H9 (cell line): Measurements from ENCODE around the gene RAMAC. TPM values are rescaled to one million over a fixed set of nuclear protein-coding genes. Genes with fewer than 3 reads are reported as not detected.

Source experiments
- DNase-seq: peaks from one replicate; pipeline ENCODE4 v3.0.0-alpha.2; 2017
- H2AFZ ChIP-seq: one replicate; pipeline ENCODE4 v1.6.1; 2013; ENCODE audit warnings: mild to moderate bottlenecking, low read length, control low read depth, moderate library complexity
- H2AK5ac ChIP-seq: 2 replicates; pipeline ENCODE4 v1.6.1; 2013; ENCODE audit warnings: low read length, control low read depth, mixed read lengths; ENCODE audit not compliant: insufficient read length
- H2BK120ac ChIP-seq: one replicate; pipeline ENCODE4 v1.6.1; 2013; ENCODE audit warnings: low read depth, mild to moderate bottlenecking, low read length, control low read depth, inconsistent platforms; ENCODE audit not compliant: poor library complexity, severe bottlenecking
- H2BK12ac ChIP-seq: 2 replicates; pipeline ENCODE4 v1.6.1; 2013; ENCODE audit warnings: low read length, control low read depth, mixed read lengths, low read depth; ENCODE audit not compliant: insufficient read length
- H2BK15ac ChIP-seq: 2 replicates; pipeline ENCODE4 v1.6.1; 2013; ENCODE audit warnings: low read depth, low read length, control low read depth
- H2BK20ac ChIP-seq: one replicate; pipeline ENCODE4 v1.6.1; 2013; ENCODE audit warnings: low read depth, mild to moderate bottlenecking, low read length, control low read depth, inconsistent platforms; ENCODE audit not compliant: poor library complexity, severe bottlenecking
- H2BK5ac ChIP-seq: 2 replicates; pipeline ENCODE4 v1.6.1; 2013; ENCODE audit warnings: low read length, control low read depth, mixed read lengths; ENCODE audit not compliant: insufficient read length
- H3K14ac ChIP-seq: 2 replicates; pipeline ENCODE4 v1.6.1; 2013; ENCODE audit warnings: low read length, control low read depth; ENCODE audit not compliant: insufficient read depth
- H3K18ac ChIP-seq: 2 replicates; pipeline ENCODE4 v1.6.1; 2013; ENCODE audit warnings: low read depth, mild to moderate bottlenecking, mixed read lengths, low read length, control low read depth; ENCODE audit not compliant: insufficient read length
- H3K23ac ChIP-seq: 2 replicates; pipeline ENCODE4 v1.6.1; 2013; ENCODE audit warnings: low read length, control low read depth, mixed read lengths, low read depth; ENCODE audit not compliant: insufficient read length
- H3K23me2 ChIP-seq: 2 replicates; pipeline ENCODE4 v1.6.1; 2013; ENCODE audit warnings: low read depth, mild to moderate bottlenecking, mixed read lengths, low read length, control low read depth; ENCODE audit not compliant: insufficient read length, poor library complexity, severe bottlenecking
- H3K27ac ChIP-seq: 2 replicates; pipeline ENCODE4 v1.5.1; 2013; ENCODE audit warnings: low read length, control low read depth, mixed read lengths, low read depth; ENCODE audit not compliant: insufficient read length
- H3K27me3 ChIP-seq: 2 replicates; pipeline ENCODE4 v1.6.1; 2013; ENCODE audit warnings: low read length, control low read depth, inconsistent platforms; ENCODE audit not compliant: insufficient read depth
- H3K4ac ChIP-seq: 2 replicates; pipeline ENCODE4 v1.6.1; 2013; ENCODE audit warnings: low read depth, mild to moderate bottlenecking, control low read depth, inconsistent platforms, low read length, moderate library complexity
- H3K4me1 ChIP-seq: 2 replicates; pipeline ENCODE4 v1.6.1; 2013; ENCODE audit warnings: low read length, control low read depth, inconsistent platforms; ENCODE audit not compliant: insufficient read depth
- H3K4me2 ChIP-seq: 2 replicates; pipeline ENCODE4 v1.6.1; 2013; ENCODE audit warnings: low read length, control low read depth, mixed read lengths; ENCODE audit not compliant: insufficient read length, insufficient read depth
- H3K56ac ChIP-seq: 2 replicates; pipeline ENCODE4 v1.6.1; 2013; ENCODE audit warnings: low read depth, mild to moderate bottlenecking, mixed read lengths, low read length, control low read depth; ENCODE audit not compliant: insufficient read length
- H3K79me1 ChIP-seq: 2 replicates; pipeline ENCODE4 v1.6.1; 2013; ENCODE audit warnings: low read depth, mild to moderate bottlenecking, moderate library complexity, low read length, control low read depth, inconsistent platforms; ENCODE audit not compliant: insufficient read depth, poor library complexity, severe bottlenecking
- H3K79me2 ChIP-seq: 2 replicates; pipeline ENCODE4 v1.6.1; 2013; ENCODE audit warnings: low read length, control low read depth, inconsistent platforms; ENCODE audit not compliant: insufficient read depth
- H3K9ac ChIP-seq: 2 replicates; pipeline ENCODE4 v1.6.1; 2013; ENCODE audit warnings: low read length, control low read depth, mixed read lengths; ENCODE audit not compliant: insufficient read length; ENCODE audit errors: extremely low read depth
- H3K9me3 ChIP-seq: one replicate; pipeline ENCODE4 v1.6.1; 2013; ENCODE audit warnings: low read depth, low read length, inconsistent platforms; ENCODE audit not compliant: control insufficient read depth
- H3T11ph ChIP-seq: one replicate; pipeline ENCODE4 v1.6.1; 2013; ENCODE audit warnings: mild to moderate bottlenecking, low read length, control low read depth, inconsistent platforms
- H4K20me1 ChIP-seq: one replicate; pipeline ENCODE4 v1.6.1; 2013; ENCODE audit not compliant: control insufficient read depth, insufficient read length, insufficient read depth
- H4K5ac ChIP-seq: 2 replicates; pipeline ENCODE4 v1.6.1; 2013; ENCODE audit warnings: low read depth, mild to moderate bottlenecking, mixed read lengths, low read length, control low read depth; ENCODE audit not compliant: insufficient read length
- H4K8ac ChIP-seq: replicated peaks from 2 replicates; pipeline ENCODE4 v1.6.1; 2013; ENCODE audit warnings: low read length, control low read depth, mixed read lengths, low read depth; ENCODE audit not compliant: insufficient read length
- H4K91ac ChIP-seq: 2 replicates; pipeline ENCODE4 v1.6.1; 2013; ENCODE audit warnings: low read depth, mild to moderate bottlenecking, moderate library complexity, mixed read lengths, low read length, control low read depth; ENCODE audit not compliant: insufficient read length
- H3K27ac Mint-ChIP-seq, 3 experiments: 2 replicates in 2 of 3; 3 replicates in 1 of 3; pipeline ENCODE4 v1.8.0; 2020 to 2021; ENCODE audit warnings: mixed read lengths in 3 of 3, mild to moderate bottlenecking in 1 of 3, moderate library complexity in 1 of 3
- H3K27me3 Mint-ChIP-seq: 2 replicates; pipeline ENCODE4 v1.8.0; 2021; ENCODE audit warnings: low read depth, mild to moderate bottlenecking, moderate library complexity, mixed read lengths
- H3K36me3 Mint-ChIP-seq, 3 experiments: 2 replicates in 2 of 3; 3 replicates in 1 of 3; pipeline ENCODE4 v1.8.0; 2020 to 2021; ENCODE audit warnings: low read depth in 3 of 3, mixed read lengths in 3 of 3; ENCODE audit not compliant: insufficient read depth in 1 of 3
- H3K4me1 Mint-ChIP-seq, 2 experiments: 2 replicates each; pipeline ENCODE4 v1.8.0; 2020; ENCODE audit warnings: mixed read lengths in 2 of 2
- H3K4me3 Mint-ChIP-seq, 2 experiments: 2 replicates in 1 of 2; 3 replicates in 1 of 2; pipeline ENCODE4 v1.8.0; 2020 to 2021; ENCODE audit warnings: mild to moderate bottlenecking in 2 of 2, mixed read lengths in 2 of 2, moderate library complexity in 1 of 2
- H3K9me3 Mint-ChIP-seq, 2 experiments: 2 replicates in 1 of 2; 3 replicates in 1 of 2; pipeline ENCODE4 v1.8.0; 2020; ENCODE audit warnings: mild to moderate bottlenecking in 2 of 2, mixed read lengths in 2 of 2, moderate library complexity in 1 of 2
- CTCF ChIP-seq: fragments of 200-600 bp; sonication (generic); conservative IDR thresholded peaks from 3 replicates; pipeline ENCODE4 v1.8.0; 2021; ENCODE audit warnings: antibody characterized with exemption, mild to moderate bottlenecking
- WGBS: extraction: QIAGEN DNeasy Blood & Tissue Kit; methylation state at CpG from one replicate; pipeline ENCODE4 v1.1.7; 2013; ENCODE audit warnings: missing lambda C conversion rate, low lambda C conversion rate, mixed read lengths; ENCODE audit not compliant: insufficient read length; ENCODE audit errors: extremely low coverage; 5-methylcytosine and 5-hydroxymethylcytosine counted together
- total RNA-seq: library from RNA; stranded (reverse); gene quantifications from 2 replicates; pipeline ENCODE4 v1.2.1, GENCODE V29; 2021

Gene RAMAC
- total RNA-seq, 1 experiment from 2014 or later, result 35.8 TPM

- Mint-ChIP-seq H3K27ac (no peak overlapping the region), H3K36me3 (no peaks in the 10 kb centered on the region), H3K27me3 (peaks cover 5% of the 10 kb centered on the region), H3K4me1 (peaks cover 5 to 6% of the 10 kb centered on the region in 2 experiments; a peak in 3 of 4 replicates), H3K4me3 (no peak overlapping the region), H3K9me3 (no peaks in the 10 kb centered on the region)
- no peaks in the 10 kb centered on the region for H3K4me1 ChIP-seq
- H3K27ac ChIP-seq, result no peak overlapping the region
- DNase-seq, result no peak
- no peak overlapping the region for H4K8ac ChIP-seq
- H3K56ac ChIP-seq, result no peak overlapping the region
- no peak overlapping the region for H3K18ac ChIP-seq
- no peaks in the 10 kb centered on the region for H3K27me3 ChIP-seq
- H3K23ac ChIP-seq, result no peak overlapping the region
- H3K9me3 ChIP-seq, result no peaks in the 10 kb centered on the region
- no peak overlapping the region for H4K91ac ChIP-seq
- no peak overlapping the region for H2BK12ac ChIP-seq
- no peak overlapping the region for H3K9ac ChIP-seq
- H3K4ac ChIP-seq, result no peak overlapping the region
- no peak overlapping the region for H2AFZ ChIP-seq
- H2BK120ac ChIP-seq, result no peak overlapping the region
- H3K4me2 ChIP-seq, result no peak overlapping the region
- H4K5ac ChIP-seq, result no peak overlapping the region
- no peak overlapping the region for H2AK5ac ChIP-seq
- no CpG with 5 or more reads among the region's 5 CpGs for WGBS
- no peaks in the 10 kb centered on the region for H3K79me1 ChIP-seq
- H4K20me1 ChIP-seq, result no peaks in the 10 kb centered on the region
- H3K79me2 ChIP-seq, result 0 out of 2 replicates have a peak, but pooled peaks cover 2% of the 10 kb centered on the region
- H3T11ph ChIP-seq, result no peak overlapping the region
- no peak overlapping the region for H2BK20ac ChIP-seq
- no peaks in the 10 kb centered on the region for H3K23me2 ChIP-seq
- H2BK15ac ChIP-seq, result no peak overlapping the region
- H2BK5ac ChIP-seq, result no peak overlapping the region
- TF ChIP-seq CTCF, result no peak
- no peak overlapping the region for H3K14ac ChIP-seq
These were observed 40.7 kb upstream of the RAMAC start for GRCh38 chr15:82945326-82945725.
